Neuronal stem cell (in vitro differentiated cells): ENCODE data around the gene RPS14.
"Not testable (repeated sequence)": the region's sequence is repeated elsewhere in the genome, so short reads cannot be mapped to it uniquely, and the experiment has no call there.

Source experiments
- DNase-seq: peaks from one replicate; pipeline ENCODE4 v3.0.0-alpha.2; 2013; ENCODE audit warnings: low spot score
- H2AFZ ChIP-seq: one replicate; pipeline ENCODE4 v1.6.1; 2013; ENCODE audit warnings: mild to moderate bottlenecking, low read length, inconsistent platforms
- H2AK5ac ChIP-seq: 2 replicates; pipeline ENCODE4 v1.6.1; 2013; ENCODE audit warnings: low read depth, mild to moderate bottlenecking, inconsistent platforms, low read length, moderate library complexity, mixed read lengths
- H2BK120ac ChIP-seq: 2 replicates; pipeline ENCODE4 v1.6.1; 2013; ENCODE audit warnings: low read depth, mild to moderate bottlenecking, inconsistent platforms, low read length, moderate library complexity, mixed read lengths
- H2BK12ac ChIP-seq: one replicate; pipeline ENCODE4 v1.6.1; 2013; ENCODE audit warnings: low read length, inconsistent platforms
- H2BK15ac ChIP-seq: 2 replicates; pipeline ENCODE4 v1.6.1; 2013; ENCODE audit warnings: mild to moderate bottlenecking, low read length, inconsistent platforms, mixed read lengths
- H2BK5ac ChIP-seq: one replicate; pipeline ENCODE4 v1.6.1; 2013; ENCODE audit warnings: inconsistent platforms, mild to moderate bottlenecking, low read length, moderate library complexity
- H3K14ac ChIP-seq: one replicate; pipeline ENCODE4 v1.6.1; 2013; ENCODE audit warnings: low read length, inconsistent platforms
- H3K18ac ChIP-seq: 2 replicates; pipeline ENCODE4 v1.6.1; 2013; ENCODE audit warnings: low read length, inconsistent platforms
- H3K23ac ChIP-seq: 2 replicates; pipeline ENCODE4 v1.6.1; 2013; ENCODE audit warnings: low read depth, mild to moderate bottlenecking, mixed read lengths, low read length, inconsistent platforms; ENCODE audit not compliant: poor library complexity
- H3K27ac ChIP-seq: replicated peaks from 3 replicates; pipeline ENCODE4 v1.5.1; 2013; ENCODE audit warnings: low read length, inconsistent platforms
- H3K27me3 ChIP-seq, 3 experiments: 2 replicates each; pipeline ENCODE4 v1.6.1; 2013; ENCODE audit warnings: low read length in 3 of 3, mild to moderate bottlenecking in 2 of 3, inconsistent platforms in 1 of 3, low read depth in 1 of 3, mixed read lengths in 1 of 3, moderate library complexity in 1 of 3; ENCODE audit not compliant: control insufficient read depth in 3 of 3, insufficient read depth in 3 of 3
- H3K36me3 ChIP-seq, 2 donors: replicated peaks in 1 of 2; 2 replicates each; pipeline ENCODE4 v1.6.1; 2013; ENCODE audit warnings: low read length in 2 of 2; ENCODE audit not compliant: control insufficient read depth in 2 of 2, insufficient read depth in 2 of 2
- H3K4ac ChIP-seq: 2 replicates; pipeline ENCODE4 v1.6.1; 2013; ENCODE audit warnings: inconsistent platforms, mild to moderate bottlenecking, low read length, moderate library complexity
- H3K4me1 ChIP-seq, 2 donors: 1 replicate in 1 of 2; 2 replicates in 1 of 2; pipeline ENCODE4 v1.6.1; 2013; ENCODE audit warnings: low read length in 2 of 2, low read depth in 1 of 2; ENCODE audit not compliant: control insufficient read depth in 2 of 2, insufficient read depth in 1 of 2
- H3K4me2 ChIP-seq: one replicate; pipeline ENCODE4 v1.6.1; 2013; ENCODE audit warnings: mild to moderate bottlenecking, low read length, inconsistent platforms; ENCODE audit not compliant: insufficient read depth, poor library complexity, severe bottlenecking
- H3K4me3 ChIP-seq, 2 donors: 2 replicates each; pipeline ENCODE4 v1.5.1; 2013; ENCODE audit warnings: low read length in 2 of 2, mild to moderate bottlenecking in 2 of 2, inconsistent platforms in 1 of 2, moderate library complexity in 1 of 2
- H3K79me1 ChIP-seq: one replicate; pipeline ENCODE4 v1.6.1; 2013; ENCODE audit warnings: low read depth, mild to moderate bottlenecking, inconsistent platforms, low read length, moderate library complexity
- H3K9ac ChIP-seq: one replicate; pipeline ENCODE4 v1.6.1; 2013; ENCODE audit warnings: mild to moderate bottlenecking, low read depth, low read length, inconsistent platforms; ENCODE audit not compliant: poor library complexity
- H3K9me3 ChIP-seq, 2 donors: replicated peaks in 1 of 2; 2 replicates each; pipeline versions ENCODE3 to v1.6.1; 2013; ENCODE audit warnings: low read length in 2 of 2, mild to moderate bottlenecking in 2 of 2, inconsistent platforms in 1 of 2, low read depth in 1 of 2, mixed read lengths in 1 of 2, moderate library complexity in 1 of 2; ENCODE audit not compliant: control insufficient read depth in 2 of 2, insufficient read depth in 1 of 2
- H4K8ac ChIP-seq: one replicate; pipeline ENCODE4 v1.6.1; 2013; ENCODE audit warnings: low read depth, mild to moderate bottlenecking, inconsistent platforms, low read length, moderate library complexity
- H4K91ac ChIP-seq: one replicate; pipeline ENCODE4 v1.6.1; 2013; ENCODE audit warnings: low read length, low read depth, mild to moderate bottlenecking, inconsistent platforms; ENCODE audit not compliant: poor library complexity
- WGBS, 2 donors: extraction: QIAGEN DNeasy Blood & Tissue Kit; methylation state at CpG; one replicate each; pipeline ENCODE4 v1.1.7; 2013; ENCODE audit warnings: missing lambda C conversion rate in 2 of 2, mixed read lengths in 1 of 2; ENCODE audit not compliant: insufficient read length in 2 of 2, insufficient replicate concordance in 1 of 2; ENCODE audit errors: extremely low coverage in 2 of 2; 5-methylcytosine and 5-hydroxymethylcytosine counted together

RPS14 gene

GRCh38 chr5:150454492-150455229 is 5.1 kb upstream of the RPS14 start:
- Histone ChIP-seq H4K8ac (no peak overlapping the region), H3K9ac (no peak overlapping the region), H2BK12ac (no peak overlapping the region), H3K79me1 (peaks cover 2% of the 10 kb centered on the region), H2AK5ac (no peak overlapping the region), H4K91ac (no peak overlapping the region), H3K27me3 (no peaks in the 10 kb centered on the region), H3K4me3 (no peak overlapping the region), H2BK15ac (no peak overlapping the region), H2AFZ (no peak overlapping the region), H3K9me3 (peaks cover 0 to 3% of the 10 kb centered on the region in 2 donors), H3K23ac (no peak overlapping the region), H3K18ac (no peak overlapping the region), H2BK120ac (no peak overlapping the region), H3K36me3 (no peaks in the 10 kb centered on the region), H3K4ac (no peak overlapping the region), H3K14ac (no peak overlapping the region), H3K4me1 (peaks cover 0 to 3% of the 10 kb centered on the region in 2 donors), H2BK5ac (no peak overlapping the region), H3K27ac (no peak overlapping the region), H3K4me2 (no peak overlapping the region)
- no peak for DNase-seq
- no CpG with 5 or more reads among the region's 9 CpGs for WGBS, 2 donors

- H4K91ac ChIP-seq, H3K14ac ChIP-seq, H2AFZ ChIP-seq, H2BK5ac ChIP-seq, H3K9ac ChIP-seq, H4K8ac ChIP-seq, H3K27ac ChIP-seq, H3K27me3 ChIP-seq, H3K9me3 ChIP-seq, H3K23ac ChIP-seq, H2BK12ac ChIP-seq, H2BK15ac ChIP-seq, H2AK5ac ChIP-seq, H3K4me1 ChIP-seq, H3K18ac ChIP-seq, H2BK120ac ChIP-seq, H3K4ac ChIP-seq, H3K4me3 ChIP-seq, H3K79me1 ChIP-seq, DNase-seq, H3K4me2 ChIP-seq, H3K36me3 ChIP-seq: not testable (repeated sequence)
- WGBS, 2 donors = no CpG with 5 or more reads among the region's 8 CpGs
Observed at GRCh38 chr5:150454027-150454426, 4.5 kb upstream of the RPS14 start.

GRCh38 chr5:150452914-150453313 is 3.4 kb upstream of the RPS14 start:
- DNase-seq = no peak
- no peak overlapping the region for H2AFZ ChIP-seq
- H3K9ac ChIP-seq = no peak overlapping the region
- peaks cover 5 to 10% of the 10 kb centered on the region in 2 donors for H3K36me3 ChIP-seq
- H2AK5ac ChIP-seq = no peak overlapping the region
- no peak overlapping the region for H3K4ac ChIP-seq
- no peak overlapping the region for H2BK15ac ChIP-seq
- no peak overlapping the region for H3K4me3 ChIP-seq
- H3K27me3 ChIP-seq = no peaks in the 10 kb centered on the region
- H3K14ac ChIP-seq = no peak overlapping the region
- no peak overlapping the region for H2BK5ac ChIP-seq
- H3K9me3 ChIP-seq = peaks cover 0 to 3% of the 10 kb centered on the region in 2 donors
- H2BK120ac ChIP-seq = no peak overlapping the region
- H4K8ac ChIP-seq = no peak overlapping the region
- H3K4me2 ChIP-seq = no peak overlapping the region
- no peak overlapping the region for H2BK12ac ChIP-seq
- no peak overlapping the region for H3K27ac ChIP-seq
- H3K23ac ChIP-seq = no peak overlapping the region
- peaks cover under 1% of the 10 kb centered on the region for H3K79me1 ChIP-seq
- H4K91ac ChIP-seq = no peak overlapping the region
- no CpG with 5 or more reads among the region's 4 CpGs for WGBS, 2 donors
- no peak overlapping the region for H3K18ac ChIP-seq
- peaks cover 5% of the 10 kb centered on the region in 2 donors for H3K4me1 ChIP-seq

- H3K9me3 ChIP-seq = peaks cover 1 to 3% of the 10 kb centered on the region in 2 donors
- no peak overlapping the region for H2BK120ac ChIP-seq
- no peak overlapping the region for H3K9ac ChIP-seq
- H3K4ac ChIP-seq = no peak overlapping the region
- WGBS, 2 donors = no CpG with 5 or more reads among the region's 1 CpG
- no peak overlapping the region for H2BK12ac ChIP-seq
- H2AFZ ChIP-seq = no peak overlapping the region
- H2AK5ac ChIP-seq = no peak overlapping the region
- peaks cover 6 to 10% of the 10 kb centered on the region in 2 donors for H3K4me1 ChIP-seq
- H2BK15ac ChIP-seq = no peak overlapping the region
- H3K79me1 ChIP-seq = peaks cover 7% of the 10 kb centered on the region
- no peak for DNase-seq
- H3K4me3 ChIP-seq = no peak overlapping the region
- H3K23ac ChIP-seq = no peak overlapping the region
- no peaks in the 10 kb centered on the region for H3K27me3 ChIP-seq
- peaks cover 18 to 23% of the 10 kb centered on the region in 2 donors for H3K36me3 ChIP-seq
- no peak overlapping the region for H4K8ac ChIP-seq
- H2BK5ac ChIP-seq = no peak overlapping the region
- no peak overlapping the region for H3K4me2 ChIP-seq
- H3K18ac ChIP-seq = no peak overlapping the region
- H4K91ac ChIP-seq = no peak overlapping the region
- no peak overlapping the region for H3K27ac ChIP-seq
- H3K14ac ChIP-seq = no peak overlapping the region
Observed at GRCh38 chr5:150451594-150451993, 2.1 kb upstream of the RPS14 start.
